GM12878 (cell line): Measurements from ENCODE around the gene KAZN. TPM values are rescaled to one million over a fixed set of nuclear protein-coding genes. Genes with fewer than 3 reads are reported as not detected.

ENCODE experiments used
- ATAC-seq: fragments of 200-7000 bp; cut with Tn5 transposase; 3 replicates; pipeline ENCODE4 v1.9.1; 2020; ENCODE audit warnings: mild to moderate bottlenecking, moderate library complexity
- BruUV-seq: library from RNA; stranded (reverse); fragments of 400-500 nt; replicated peaks from 2 replicates; lab custom pipeline; 2021; lab: Mats Ljungman, UMichigan
- CTCF ChIA-PET: fragments of 300-600 bp; sonication (Branson Sonifier 250); formaldehyde crosslinking; extraction: SDS; loops from one replicate; lab custom pipeline; 2021; ENCODE audit warnings: inconsistent platforms; lab: Yijun Ruan, JAX
- POLR2A ChIA-PET: fragments of 350-600 bp; formaldehyde crosslinking; extraction: SDS; loops from one replicate; lab custom pipeline; 2021; ENCODE audit warnings: inconsistent platforms; lab: Charles Lee
- RAD21 ChIA-PET: fragments of 300-600 bp; sonication (Branson Sonifier 250); formaldehyde crosslinking; loops from one replicate; lab custom pipeline; 2023; ENCODE audit warnings: antibody characterized with exemption; ENCODE audit not compliant: unreplicated experiment; lab: Charles Lee
- SMC1A ChIA-PET: fragments of 300-600 bp; sonication (Branson Sonifier 250); formaldehyde crosslinking; loops from one replicate; lab custom pipeline; 2023; ENCODE audit not compliant: unreplicated experiment, uncharacterized antibody; lab: Charles Lee
- DNase-seq: peaks from one replicate; pipeline ENCODE4 v3.0.0-alpha.2; 2011; ENCODE audit warnings: low read depth, low spot score
- FAIRE-seq: peaks from 3 replicates; lab custom pipeline; 2011; peaks lifted over from hg19 to GRCh38; lab: Jason Lieb, UNC
- H2AFZ ChIP-seq: 2 replicates; pipeline ENCODE4 v1.6.0; 2011; ENCODE audit warnings: low read depth, low read length, control low read depth; ENCODE audit not compliant: control insufficient read depth
- H3K27ac ChIP-seq: 2 replicates; pipeline ENCODE4 v1.5.1; 2011; ENCODE audit warnings: control low read depth; ENCODE audit not compliant: control insufficient read depth, insufficient read depth
- H3K27me3 ChIP-seq, 2 experiments: replicated peaks in 1 of 2; 2 replicates each; pipeline versions ENCODE4 v1.6.0 to v1.6.1; 2011; ENCODE audit warnings: low read length in 1 of 2; ENCODE audit not compliant: control insufficient read depth in 2 of 2, insufficient read depth in 2 of 2
- H3K36me3 ChIP-seq, 2 experiments: 2 replicates each; pipeline ENCODE4 v1.5.1; 2011; ENCODE audit warnings: low read length in 1 of 2; ENCODE audit not compliant: control insufficient read depth in 2 of 2, insufficient read depth in 2 of 2
- H3K4me1 ChIP-seq: 2 replicates; pipeline ENCODE4 v1.6.1; 2011; ENCODE audit warnings: mild to moderate bottlenecking, low read length, moderate library complexity, mixed read lengths; ENCODE audit not compliant: control insufficient read depth, insufficient read depth
- H3K4me2 ChIP-seq: 2 replicates; pipeline ENCODE4 v1.6.0; 2011; ENCODE audit warnings: control low read depth; ENCODE audit not compliant: control insufficient read depth, insufficient read depth
- H3K4me3 ChIP-seq: fragments of 200-600 bp; sonication (generic); 2 replicates; pipeline ENCODE4 v1.5.1; 2016
- H3K79me2 ChIP-seq: 2 replicates; pipeline ENCODE4 v1.6.0; 2011; ENCODE audit warnings: low read length; ENCODE audit not compliant: control insufficient read depth, insufficient read depth
- H3K9ac ChIP-seq: 2 replicates; pipeline ENCODE4 v1.8.0; 2011; ENCODE audit warnings: low read length, control low read depth, mixed read lengths; ENCODE audit not compliant: control insufficient read depth, insufficient read depth
- H3K9me3 ChIP-seq: replicated peaks from 3 replicates; pipeline ENCODE4 v1.5.1; 2011; ENCODE audit warnings: mild to moderate bottlenecking, low read length; ENCODE audit not compliant: control insufficient read depth, insufficient read depth
- H4K20me1 ChIP-seq: 2 replicates; pipeline ENCODE4 v1.6.0; 2011; ENCODE audit not compliant: control insufficient read depth, insufficient read depth
- ASH2L ChIP-seq: fragments of 300-600, 200-600 bp; sonication (generic); IDR thresholded peaks from 2 replicates; pipeline ENCODE4 v1.6.1; 2017; ENCODE audit warnings: low read depth, mild to moderate bottlenecking, borderline replicate concordance
- BACH1 ChIP-seq: fragments of 450-650 bp; IDR thresholded peaks from 2 replicates; pipeline ENCODE4 v1.6.1; 2017; ENCODE audit warnings: mild to moderate bottlenecking, borderline replicate concordance
- BCL11A ChIP-seq: IDR thresholded peaks from 2 replicates; pipeline ENCODE4 v1.6.1; 2011; ENCODE audit warnings: low read depth, low read length
- CBFB ChIP-seq: IDR thresholded peaks from 2 replicates; pipeline ENCODE4 v1.6.1; 2016; ENCODE audit warnings: antibody characterized with exemption, low read depth
- KAT2A ChIP-seq: conservative IDR thresholded peaks from 2 replicates; pipeline ENCODE4 v1.6.1; 2011; ENCODE audit warnings: low read depth, low read length; ENCODE audit not compliant: control insufficient read depth
- POLR2AphosphoS5 ChIP-seq: IDR thresholded peaks from 2 replicates; pipeline ENCODE4 v1.6.1; 2011; ENCODE audit warnings: mild to moderate bottlenecking, low read length, inconsistent platforms
- RELA ChIP-seq: fragments of 450-650 bp; IDR thresholded peaks from 2 replicates; pipeline ENCODE4 v1.8.0; 2014; ENCODE audit warnings: borderline replicate concordance; ENCODE audit not compliant: partially characterized antibody
- SMC3 ChIP-seq: IDR thresholded peaks from 2 replicates; pipeline ENCODE4 v1.6.1; 2011; ENCODE audit warnings: low read length, improper control_type of control experiment, borderline replicate concordance
- TAF1 ChIP-seq: IDR thresholded peaks from 2 replicates; pipeline ENCODE4 v1.6.1; 2011; ENCODE audit warnings: mild to moderate bottlenecking, low read depth, low read length, borderline replicate concordance
- TBL1XR1 ChIP-seq: IDR thresholded peaks from 2 replicates; pipeline ENCODE4 v1.6.1; 2012; ENCODE audit warnings: low read depth, low read length, improper control_type of control experiment
- ZNF207 ChIP-seq: fragments of 450-650 bp; IDR thresholded peaks from 2 replicates; pipeline ENCODE4 v1.6.1; 2014; ENCODE audit warnings: antibody characterized with exemption, mild to moderate bottlenecking, borderline replicate concordance
- WGBS: methylation state at CpG from one replicate; pipeline ENCODE4 v1.1.6; 2016; ENCODE audit warnings: low lambda C conversion rate; ENCODE audit not compliant: insufficient replicate concordance, insufficient coverage; ENCODE audit errors: missing lambda C conversion rate; 5-methylcytosine and 5-hydroxymethylcytosine counted together
- in situ Hi-C: fragments of 300-500 bp; cut with MboI; formaldehyde crosslinking; loops from 9 replicates; pipeline ENCODE4 v1.14.3; 2018; ENCODE audit warnings: mixed read lengths
- intact Hi-C: fragments of 100-400 bp; cut with micrococcal nuclease; formaldehyde crosslinking; loops from one replicate; pipeline ENCODE4 v1.14.2; 2022; ENCODE audit not compliant: unreplicated experiment
- polyA plus RNA-seq, 11 experiments: library from polyadenylated mRNA; depleted of rRNA in 4 of 11; unstranded in 6 of 11; stranded (reverse) in 5 of 11; fragments of >200 nt; fragmentation: Nextera tagmentation in 4 of 11; fragmentation: Illumina TruSeq in 1 of 11; extraction: Ambion mirVana in 4 of 11; extraction: Trizol in 1 of 11; gene quantifications; 1 replicate in 1 of 11; 2 replicates in 10 of 11; pipeline versions ENCODE4 v1.2.1 to v1.2.3, GENCODE V29; 2011 to 2016; ENCODE audit warnings: inconsistent platforms in 2 of 11, missing spikeins in 2 of 11, low read depth in 1 of 11
- total RNA-seq, 4 experiments: library from RNA; depleted of rRNA in 3 of 4; stranded (reverse); fragments of >200 nt in 3 of 4; fragmentation: Illumina TruSeq in 1 of 4; extraction: Trizol in 1 of 4; gene quantifications; 2 replicates each; pipeline versions ENCODE4 v1.2.1 to v1.2.3, GENCODE V29; 2013 to 2021
- TF ChIP-seq, protein P1 (sequence below): fragments of 450-650 bp; IDR thresholded peaks from 2 replicates; pipeline ENCODE4 v1.6.1; 2017; ENCODE audit warnings: low read depth, mild to moderate bottlenecking, moderate library complexity
- TF ChIP-seq, protein P2 (sequence below): fragments of 150-350 bp; IDR thresholded peaks from 2 replicates; pipeline ENCODE4 v1.6.1; 2014; ENCODE audit warnings: mild to moderate bottlenecking, low read depth, low read length
- TF ChIP-seq, protein P3 (sequence below): fragments of 450-650 bp; IDR thresholded peaks from 2 replicates; pipeline ENCODE4 v1.6.1; 2016; ENCODE audit warnings: mild to moderate bottlenecking
- TF ChIP-seq, protein P4 (sequence below): fragments of 450-650 bp; IDR thresholded peaks from 2 replicates; pipeline ENCODE4 v1.6.1; 2018; ENCODE audit warnings: mild to moderate bottlenecking, low read depth, moderate library complexity; ENCODE audit not compliant: partially characterized antibody
- TF ChIP-seq, protein P5 (sequence below): IDR thresholded peaks from 2 replicates; pipeline ENCODE4 v1.6.1; 2011; ENCODE audit warnings: mild to moderate bottlenecking, low read depth, low read length, moderate library complexity; ENCODE audit not compliant: insufficient replicate concordance

Gene KAZN
- total and polyA plus RNA-seq, 10 of the 15 experiments (the other 5 are each of a cell fraction or from before 2014, with no cell fraction given): 0.72 to 4.0 (median 1.2) TPM

DNA sequence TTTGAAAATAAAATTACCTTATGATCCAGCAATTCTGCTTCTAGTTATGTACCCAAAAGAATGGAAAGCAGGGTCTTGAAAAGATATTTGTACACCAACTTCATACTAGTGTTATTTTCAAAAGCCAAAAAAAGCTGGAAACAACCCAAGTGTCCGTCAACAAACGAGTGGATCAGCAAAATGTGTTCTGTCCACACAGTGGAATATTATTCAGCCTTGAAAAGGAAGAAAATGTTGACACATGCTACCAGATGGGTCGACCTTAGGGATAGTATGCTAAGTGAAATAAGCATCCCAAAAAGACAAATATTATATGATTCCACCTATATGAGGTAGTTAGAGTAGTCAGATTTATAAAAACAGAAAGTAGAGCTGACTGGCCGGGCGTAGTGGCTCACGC lies 65.3 kb downstream of the KAZN start:
- BruUV-seq: no TSS peak
- TF ChIP-seq KAT2A: no peak
- TF ChIP-seq POLR2AphosphoS5: no peak
- TF ChIP-seq, protein P1, sequence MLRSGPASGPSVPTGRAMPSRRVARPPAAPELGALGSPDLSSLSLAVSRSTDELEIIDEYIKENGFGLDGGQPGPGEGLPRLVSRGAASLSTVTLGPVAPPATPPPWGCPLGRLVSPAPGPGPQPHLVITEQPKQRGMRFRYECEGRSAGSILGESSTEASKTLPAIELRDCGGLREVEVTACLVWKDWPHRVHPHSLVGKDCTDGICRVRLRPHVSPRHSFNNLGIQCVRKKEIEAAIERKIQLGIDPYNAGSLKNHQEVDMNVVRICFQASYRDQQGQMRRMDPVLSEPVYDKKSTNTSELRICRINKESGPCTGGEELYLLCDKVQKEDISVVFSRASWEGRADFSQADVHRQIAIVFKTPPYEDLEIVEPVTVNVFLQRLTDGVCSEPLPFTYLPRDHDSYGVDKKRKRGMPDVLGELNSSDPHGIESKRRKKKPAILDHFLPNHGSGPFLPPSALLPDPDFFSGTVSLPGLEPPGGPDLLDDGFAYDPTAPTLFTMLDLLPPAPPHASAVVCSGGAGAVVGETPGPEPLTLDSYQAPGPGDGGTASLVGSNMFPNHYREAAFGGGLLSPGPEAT: no peak
- TF ChIP-seq, protein P2, sequence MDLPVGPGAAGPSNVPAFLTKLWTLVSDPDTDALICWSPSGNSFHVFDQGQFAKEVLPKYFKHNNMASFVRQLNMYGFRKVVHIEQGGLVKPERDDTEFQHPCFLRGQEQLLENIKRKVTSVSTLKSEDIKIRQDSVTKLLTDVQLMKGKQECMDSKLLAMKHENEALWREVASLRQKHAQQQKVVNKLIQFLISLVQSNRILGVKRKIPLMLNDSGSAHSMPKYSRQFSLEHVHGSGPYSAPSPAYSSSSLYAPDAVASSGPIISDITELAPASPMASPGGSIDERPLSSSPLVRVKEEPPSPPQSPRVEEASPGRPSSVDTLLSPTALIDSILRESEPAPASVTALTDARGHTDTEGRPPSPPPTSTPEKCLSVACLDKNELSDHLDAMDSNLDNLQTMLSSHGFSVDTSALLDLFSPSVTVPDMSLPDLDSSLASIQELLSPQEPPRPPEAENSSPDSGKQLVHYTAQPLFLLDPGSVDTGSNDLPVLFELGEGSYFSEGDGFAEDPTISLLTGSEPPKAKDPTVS: no peak
- TF ChIP-seq, protein P3, sequence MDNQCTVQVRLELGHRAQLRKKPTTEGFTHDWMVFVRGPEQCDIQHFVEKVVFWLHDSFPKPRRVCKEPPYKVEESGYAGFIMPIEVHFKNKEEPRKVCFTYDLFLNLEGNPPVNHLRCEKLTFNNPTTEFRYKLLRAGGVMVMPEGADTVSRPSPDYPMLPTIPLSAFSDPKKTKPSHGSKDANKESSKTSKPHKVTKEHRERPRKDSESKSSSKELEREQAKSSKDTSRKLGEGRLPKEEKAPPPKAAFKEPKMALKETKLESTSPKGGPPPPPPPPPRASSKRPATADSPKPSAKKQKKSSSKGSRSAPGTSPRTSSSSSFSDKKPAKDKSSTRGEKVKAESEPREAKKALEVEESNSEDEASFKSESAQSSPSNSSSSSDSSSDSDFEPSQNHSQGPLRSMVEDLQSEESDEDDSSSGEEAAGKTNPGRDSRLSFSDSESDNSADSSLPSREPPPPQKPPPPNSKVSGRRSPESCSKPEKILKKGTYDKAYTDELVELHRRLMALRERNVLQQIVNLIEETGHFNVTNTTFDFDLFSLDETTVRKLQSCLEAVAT: no peak
- no peak for TF ChIP-seq TAF1
- no peak for TF ChIP-seq ASH2L
- TF ChIP-seq CBFB: no peak
- TF ChIP-seq BCL11A: no peak
- no peak for TF ChIP-seq RELA
- TF ChIP-seq, protein P4, sequence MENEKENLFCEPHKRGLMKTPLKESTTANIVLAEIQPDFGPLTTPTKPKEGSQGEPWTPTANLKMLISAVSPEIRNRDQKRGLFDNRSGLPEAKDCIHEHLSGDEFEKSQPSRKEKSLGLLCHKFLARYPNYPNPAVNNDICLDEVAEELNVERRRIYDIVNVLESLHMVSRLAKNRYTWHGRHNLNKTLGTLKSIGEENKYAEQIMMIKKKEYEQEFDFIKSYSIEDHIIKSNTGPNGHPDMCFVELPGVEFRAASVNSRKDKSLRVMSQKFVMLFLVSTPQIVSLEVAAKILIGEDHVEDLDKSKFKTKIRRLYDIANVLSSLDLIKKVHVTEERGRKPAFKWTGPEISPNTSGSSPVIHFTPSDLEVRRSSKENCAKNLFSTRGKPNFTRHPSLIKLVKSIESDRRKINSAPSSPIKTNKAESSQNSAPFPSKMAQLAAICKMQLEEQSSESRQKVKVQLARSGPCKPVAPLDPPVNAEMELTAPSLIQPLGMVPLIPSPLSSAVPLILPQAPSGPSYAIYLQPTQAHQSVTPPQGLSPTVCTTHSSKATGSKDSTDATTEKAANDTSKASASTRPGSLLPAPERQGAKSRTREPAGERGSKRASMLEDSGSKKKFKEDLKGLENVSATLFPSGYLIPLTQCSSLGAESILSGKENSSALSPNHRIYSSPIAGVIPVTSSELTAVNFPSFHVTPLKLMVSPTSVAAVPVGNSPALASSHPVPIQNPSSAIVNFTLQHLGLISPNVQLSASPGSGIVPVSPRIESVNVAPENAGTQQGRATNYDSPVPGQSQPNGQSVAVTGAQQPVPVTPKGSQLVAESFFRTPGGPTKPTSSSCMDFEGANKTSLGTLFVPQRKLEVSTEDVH: no peak
- no peak for TF ChIP-seq SMC3
- no peak for TF ChIP-seq TBL1XR1
- TF ChIP-seq BACH1: no peak
- TF ChIP-seq, protein P5, sequence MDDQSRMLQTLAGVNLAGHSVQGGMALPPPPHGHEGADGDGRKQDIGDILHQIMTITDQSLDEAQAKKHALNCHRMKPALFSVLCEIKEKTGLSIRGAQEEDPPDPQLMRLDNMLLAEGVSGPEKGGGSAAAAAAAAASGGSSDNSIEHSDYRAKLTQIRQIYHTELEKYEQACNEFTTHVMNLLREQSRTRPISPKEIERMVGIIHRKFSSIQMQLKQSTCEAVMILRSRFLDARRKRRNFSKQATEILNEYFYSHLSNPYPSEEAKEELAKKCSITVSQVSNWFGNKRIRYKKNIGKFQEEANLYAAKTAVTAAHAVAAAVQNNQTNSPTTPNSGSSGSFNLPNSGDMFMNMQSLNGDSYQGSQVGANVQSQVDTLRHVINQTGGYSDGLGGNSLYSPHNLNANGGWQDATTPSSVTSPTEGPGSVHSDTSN: no peak
- no peak for TF ChIP-seq ZNF207

More for the DNA sequence above, 65.3 kb downstream of the KAZN start:
- ChIA-PET RAD21 (no interaction called here), POLR2A (no interaction called here), SMC1A (no interaction called here), CTCF (interaction anchor here (1.1 kb wide), 1 partner anchor 8 kb away, joined by 3 read pairs; no protein-coding TSS in a partner anchor)
- no peaks in the 10 kb centered on the region for H3K27me3 ChIP-seq
- no peaks in the 10 kb centered on the region for H3K4me1 ChIP-seq
- in situ Hi-C loops (no loop called here), intact Hi-C loops (no loop called here)
- WGBS: 49% methylated on average over 6 of the region's 6 CpGs
- no peak overlapping the region for H3K9ac ChIP-seq
- H3K4me3 ChIP-seq: no peak overlapping the region
- H3K79me2 ChIP-seq: no peaks in the 10 kb centered on the region
- H4K20me1 ChIP-seq: no peaks in the 10 kb centered on the region
- H3K9me3 ChIP-seq: no peaks in the 10 kb centered on the region
- DNase-seq: no peak
- no peak overlapping the region for H3K4me2 ChIP-seq
- no peak for FAIRE-seq
- no peaks in the 10 kb centered on the region for H3K36me3 ChIP-seq
- no peak for ATAC-seq
- no peak overlapping the region for H3K27ac ChIP-seq
- H2AFZ ChIP-seq: no peak overlapping the region
